GM18870 (cell line): ENCODE results near the gene ZFP2.
"Not testable (repeated sequence)": the region's sequence is repeated elsewhere in the genome, so short reads cannot be mapped to it uniquely, and the experiment has no call there.

ENCODE experiments used
- ATAC-seq: cut with Tn5 transposase; IDR thresholded peaks from one replicate; pipeline ENCODE4 v1.9.1; 2021; ENCODE audit warnings: moderate library complexity; ENCODE audit not compliant: unreplicated experiment

The ZFP2 gene

GRCh38 chr5:178895615-178896571 is at the start of gene ZFP2:
Gene ZFP2, plus strand, starts transcription at chr5:178895913. Its CDS starts 35,401 bp downstream, at chr5:178931314.
- no peak for ATAC-seq

- ATAC-seq, result no peak
Observed at GRCh38 chr5:178849316-178849715, 46.4 kb upstream of the ZFP2 start.

- ATAC-seq, result no peak
Observed at GRCh38 chr5:178851951-178852350, 43.8 kb upstream of the ZFP2 start.

- ATAC-seq, result no peak
Observed at GRCh38 chr5:178854284-178854683, 41.4 kb upstream of the ZFP2 start.

GRCh38 chr5:178859625-178860521 is 35.8 kb upstream of the ZFP2 start, which contains the start of gene ZNF354B:
Gene ZNF354B, plus strand, starts transcription at chr5:178859953. Its CDS starts 1,095 bp downstream, at chr5:178861048.
- ATAC-seq, result peak; percentile 100

- ATAC-seq, result not testable (repeated sequence)
Observed at GRCh38 chr5:178860615-178861014, 35.1 kb upstream of the ZFP2 start.

GRCh38 chr5:178861627-178862026 is 34.1 kb upstream of the ZFP2 start:
- ATAC-seq, result no peak

- ATAC-seq, result no peak
Observed at GRCh38 chr5:178866946-178867345, 28.8 kb upstream of the ZFP2 start.

GRCh38 chr5:178869577-178869976 is 26.1 kb upstream of the ZFP2 start:
- ATAC-seq, result no peak

GRCh38 chr5:178870411-178870810 is 25.3 kb upstream of the ZFP2 start:
- no peak for ATAC-seq

GRCh38 chr5:178872302-178872701 is 23.4 kb upstream of the ZFP2 start:
- no peak for ATAC-seq

- not testable (repeated sequence) for ATAC-seq
Observed at GRCh38 chr5:178883115-178883694, 12.5 kb upstream of the ZFP2 start.

GRCh38 chr5:178883815-178884430 is 11.8 kb upstream of the ZFP2 start:
- ATAC-seq, result no peak

- ATAC-seq, result no peak
Observed at GRCh38 chr5:178899289-178899688, 3.6 kb downstream of the ZFP2 start.

- ATAC-seq, result no peak
Observed at GRCh38 chr5:178902849-178903248, 7.1 kb downstream of the ZFP2 start.

GRCh38 chr5:178931846-178932760 is 36.4 kb downstream of the ZFP2 start:
- no peak for ATAC-seq

- no peak for ATAC-seq
Observed at GRCh38 chr5:178940569-178941360, 45.1 kb downstream of the ZFP2 start, which contains the start of gene ZNF454. Gene ZNF454, plus strand, starts transcription at chr5:178941198. Its CDS starts 1,594 bp downstream, at chr5:178942792.

- no peak for ATAC-seq
Observed at GRCh38 chr5:178941361-178941760, 45.6 kb downstream of the ZFP2 start.
